Stimulated activated naive CD4-positive, alpha-beta T cell (primary cell): ENCODE results near the gene FAM83F.

Experiments used
- DNase-seq, 6 experiments: peaks; one replicate each; lab custom pipeline; 2025; lab: John Stamatoyannopoulos, UW

The FAM83F gene

GRCh38 chr22:39965748-39966147 lies 29.0 kb upstream of the FAM83F start:
- DNase-seq: no peak

GRCh38 chr22:39966470-39966869 lies 28.3 kb upstream of the FAM83F start:
- no peak for DNase-seq

GRCh38 chr22:39967103-39967829 lies 27.5 kb upstream of the FAM83F start:
- DNase-seq: no peak

GRCh38 chr22:39967996-39968972 lies 26.5 kb upstream of the FAM83F start:
- DNase-seq: no peak

- no peak for DNase-seq
Observed at GRCh38 chr22:39970742-39971141, 24.0 kb upstream of the FAM83F start.

GRCh38 chr22:39972641-39973040 lies 22.1 kb upstream of the FAM83F start:
- no peak for DNase-seq

GRCh38 chr22:39973656-39974055 lies 21.1 kb upstream of the FAM83F start:
- DNase-seq: no peak

GRCh38 chr22:39974065-39974464 lies 20.7 kb upstream of the FAM83F start:
- DNase-seq: no peak

- no peak for DNase-seq
Observed at GRCh38 chr22:39979048-39979447, 15.7 kb upstream of the FAM83F start.

GRCh38 chr22:39979458-39979857 lies 15.3 kb upstream of the FAM83F start:
- no peak for DNase-seq

- DNase-seq: no peak
Observed at GRCh38 chr22:39980596-39980995, 14.2 kb upstream of the FAM83F start.

- DNase-seq: no peak
Observed at GRCh38 chr22:39983346-39983745, 11.4 kb upstream of the FAM83F start.

GRCh38 chr22:39984006-39984405 lies 10.7 kb upstream of the FAM83F start:
- DNase-seq: no peak

GRCh38 chr22:39984746-39985145 lies 10.0 kb upstream of the FAM83F start:
- DNase-seq: no peak

GRCh38 chr22:39985383-39986035 lies 9.2 kb upstream of the FAM83F start:
- DNase-seq: peak in 2 of 6 experiments; percentile 18 to 45

GRCh38 chr22:39988386-39989114 lies 6.2 kb upstream of the FAM83F start:
- DNase-seq: no peak

GRCh38 chr22:39989633-39990032 lies 5.1 kb upstream of the FAM83F start:
- no peak for DNase-seq

- DNase-seq: no peak
Observed at GRCh38 chr22:39990686-39991085, 4.1 kb upstream of the FAM83F start.

- no peak for DNase-seq
Observed at GRCh38 chr22:39991159-39991860, 3.4 kb upstream of the FAM83F start.

GRCh38 chr22:39992088-39992826 lies 2.5 kb upstream of the FAM83F start:
- no peak for DNase-seq
